Measurements from ENCODE around the gene SH2D5. TPM values are rescaled to one million over a fixed set of nuclear protein-coding genes. Genes with fewer than 3 reads are reported as not detected.

Gene SH2D5
- 2.8 and 3.5 TPM in 2 replicates for total RNA-seq (2022)
- percentile 26 among the genes with signal in this experiment for Bru-seq, nascent RNA
- percentile 39 among the genes with signal in this experiment for BruChase-seq, experiment 1, labeled RNA remaining after a 2-hour chase
- percentile 37 among the genes with signal in this experiment for BruChase-seq, experiment 2, labeled RNA remaining after a 6-hour chase
- long read RNA-seq, partial matches to known transcripts = 0 of 2 reads
- long read RNA-seq, other reads (novel, unspliced or antisense) = 2 of 2 reads

- Mint-ChIP-seq H3K27me3 (ENCODE audit: insufficient read depth, unreplicated experiment) (no peaks in the 10 kb centered on the region), H3K4me1 (ENCODE audit: low read depth, unreplicated experiment) (peaks cover 13% of the 10 kb centered on the region), H3K4me3 (ENCODE audit: unreplicated experiment) (peak within 1 kb of the TSS; percentile 95), H3K27ac (ENCODE audit: unreplicated experiment) (peak within 1 kb of the TSS; percentile 55), H3K36me3 (ENCODE audit: insufficient read depth, unreplicated experiment) (peaks cover 28% of the 10 kb centered on the region), H3K9me3 (ENCODE audit: unreplicated experiment) (no peaks in the 10 kb centered on the region)
- Histone ChIP-seq H3K9me3 (no peaks in the 10 kb centered on the region), H3K27me3 (replicated peaks; ENCODE audit: control insufficient read depth, insufficient read depth, low read length) (no peaks in the 10 kb centered on the region), H3K4me3 (ENCODE audit: low read depth, low read length) (peak within 1 kb of the TSS; percentile 39), H3K36me3 (ENCODE audit: control insufficient read depth, insufficient read depth, low read length) (peaks cover 2% of the 10 kb centered on the region; the same call in 1 of the 2 replicates), H3K4me1 (peaks cover 6% of the 10 kb centered on the region; the same call in 1 of the 2 replicates)
- TF ChIP-seq CTCF (IDR thresholded peaks at IDR 0.05; ENCODE audit: insufficient read depth in 1 of 2, low read depth in 1 of 2, low read length in 1 of 2, severe bottlenecking in 1 of 2, unreplicated experiment in 1 of 2) = peak in 1 of 2 experiments; percentile 41
- BruUV-seq (replicated peaks) = no TSS peak
- DNase-seq = peak; percentile 76 to 86
- intact Hi-C loops (cut with micrococcal nuclease; ENCODE audit: unreplicated experiment) = loop anchor here (1.0 kb wide), 1 partner anchor 36 kb away; no protein-coding TSS in a partner anchor
- POLR2A ChIA-PET = interaction anchor here (1.0 kb wide), 1 partner anchor 54 kb away, joined by 6 read pairs; the partner anchor contains the start of gene HP1BP3
- CTCF ChIA-PET = interaction anchor here (0.6 to 1.1 kb wide), 3 partner anchors 15 to 854 kb away, joined by 4 read pairs; partner anchors contain the start of gene KIF17
These were observed at the start of gene SH2D5 for GRCh38 chr1:20732588-20733359. Gene SH2D5 (minus strand): TSS chr1:20732703. CDS start chr1:20728044, 4,659 bp downstream.

DNA sequence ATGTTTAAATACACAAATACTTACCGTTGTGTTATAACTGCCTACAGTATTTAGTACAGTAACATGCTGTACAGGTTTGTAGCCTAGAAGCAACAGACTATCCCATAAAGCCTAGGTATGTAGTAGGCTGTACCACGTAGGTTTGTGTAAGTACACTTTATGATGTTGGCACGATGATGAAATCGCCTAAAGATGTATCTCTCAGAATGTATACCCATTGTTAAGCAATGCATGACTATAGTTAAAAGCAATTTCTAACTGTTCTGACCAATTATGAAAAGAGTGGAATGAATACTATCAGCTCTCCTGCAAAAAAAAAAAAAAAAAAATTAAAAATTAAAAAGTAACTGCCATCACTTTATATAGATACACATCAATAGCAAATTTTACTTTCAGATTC is 43.2 kb upstream of the SH2D5 start:
- Histone ChIP-seq H3K36me3 (ENCODE audit: control insufficient read depth, insufficient read depth, low read length) (peaks cover 2% of the 10 kb centered on the region; the same call in 1 of the 2 replicates), H3K4me1 (0 out of 2 replicates have a peak, but pooled peaks cover 3% of the 10 kb centered on the region), H3K27me3 (replicated peaks; ENCODE audit: control insufficient read depth, insufficient read depth, low read length) (no peaks in the 10 kb centered on the region), H3K4me3 (ENCODE audit: low read depth, low read length) (no peak overlapping the region), H3K9me3 (no peaks in the 10 kb centered on the region)
- no peak for DNase-seq
- intact Hi-C loops (cut with micrococcal nuclease; ENCODE audit: unreplicated experiment) = no loop called here
- no TSS peak for BruUV-seq (replicated peaks)
- Mint-ChIP-seq H3K27me3 (ENCODE audit: insufficient read depth, unreplicated experiment) (no peaks in the 10 kb centered on the region), H3K4me1 (ENCODE audit: low read depth, unreplicated experiment) (no peaks in the 10 kb centered on the region), H3K36me3 (ENCODE audit: insufficient read depth, unreplicated experiment) (peaks cover 54% of the 10 kb centered on the region), H3K27ac (ENCODE audit: unreplicated experiment) (no peak overlapping the region), H3K9me3 (ENCODE audit: unreplicated experiment) (no peaks in the 10 kb centered on the region), H3K4me3 (ENCODE audit: unreplicated experiment) (no peak overlapping the region)
- CTCF ChIA-PET = no interaction called here
- no peak for TF ChIP-seq CTCF (IDR thresholded peaks at IDR 0.05; ENCODE audit: insufficient read depth in 1 of 2, low read depth in 1 of 2, low read length in 1 of 2, severe bottlenecking in 1 of 2, unreplicated experiment in 1 of 2)
- POLR2A ChIA-PET = no interaction called here

- POLR2A ChIA-PET = interaction anchor here (0.6 kb wide), 1 partner anchor 11 kb away, joined by 9 read pairs; no protein-coding TSS in a partner anchor
These were observed 39.3 kb upstream of the SH2D5 start for GRCh38 chr1:20771780-20772179.

More at GRCh38 chr1:20771780-20772179, 39.3 kb upstream of the SH2D5 start:
- Histone ChIP-seq H3K36me3 (ENCODE audit: control insufficient read depth, insufficient read depth, low read length) (peaks cover 5% of the 10 kb centered on the region; the same call in 1 of the 2 replicates), H3K27me3 (replicated peaks; ENCODE audit: control insufficient read depth, insufficient read depth, low read length) (no peaks in the 10 kb centered on the region), H3K9me3 (no peaks in the 10 kb centered on the region), H3K4me3 (ENCODE audit: low read depth, low read length) (no peak overlapping the region), H3K4me1 (no peaks in the 10 kb centered on the region)
- CTCF ChIA-PET = no interaction called here
- intact Hi-C loops (cut with micrococcal nuclease; ENCODE audit: unreplicated experiment) = no loop called here
- DNase-seq = no peak
- no peaks in the 10 kb centered on the region for H3K9me3 Mint-ChIP-seq (ENCODE audit: unreplicated experiment)
- BruUV-seq (replicated peaks) = no TSS peak
- no peak overlapping the region for H3K4me3 Mint-ChIP-seq (ENCODE audit: unreplicated experiment)
- peaks cover 79% of the 10 kb centered on the region for H3K36me3 Mint-ChIP-seq (ENCODE audit: insufficient read depth, unreplicated experiment)
- no peak for TF ChIP-seq CTCF (IDR thresholded peaks at IDR 0.05; ENCODE audit: insufficient read depth in 1 of 2, low read depth in 1 of 2, low read length in 1 of 2, severe bottlenecking in 1 of 2, unreplicated experiment in 1 of 2)
- H3K27me3 Mint-ChIP-seq (ENCODE audit: insufficient read depth, unreplicated experiment) = no peaks in the 10 kb centered on the region
- H3K4me1 Mint-ChIP-seq (ENCODE audit: low read depth, unreplicated experiment) = no peaks in the 10 kb centered on the region
- H3K27ac Mint-ChIP-seq (ENCODE audit: unreplicated experiment) = no peak overlapping the region

All from Caco-2 (cell line).